HL-60 (cell line): ENCODE results near the gene SRSF3.

Source experiments
- DNase-seq, 2 experiments: peaks; one replicate each; pipeline ENCODE4 v3.0.0-alpha.2; 2010 to 2020; ENCODE audit warnings: low read depth in 1 of 2, low spot score in 1 of 2
- H3K27ac ChIP-seq: fragments of 250-450 bp; sonication (Bioruptor Pico); replicated peaks from 2 replicates; pipeline ENCODE4 v1.5.1; 2020; ENCODE audit warnings: mild to moderate bottlenecking, moderate library complexity
- H3K27me3 ChIP-seq: fragments of 250-450 bp; sonication (Bioruptor Pico); 2 replicates; pipeline ENCODE4 v1.5.1; 2021; ENCODE audit warnings: mild to moderate bottlenecking, moderate library complexity; ENCODE audit not compliant: insufficient read depth, poor library complexity, severe bottlenecking
- H3K4me3 ChIP-seq: replicated peaks from 2 replicates; pipeline ENCODE4 v1.5.1; 2011; ENCODE audit warnings: mild to moderate bottlenecking, control low read depth, low read length; ENCODE audit not compliant: insufficient read depth
- CTCF ChIP-seq: IDR thresholded peaks from one replicate; pipeline ENCODE4 v1.5.1; 2011; ENCODE audit warnings: low read length, control low read depth, inconsistent platforms; ENCODE audit not compliant: insufficient read depth
- GABPA ChIP-seq: IDR thresholded peaks from 2 replicates; pipeline ENCODE4 v1.6.1; 2012; ENCODE audit warnings: low read depth
- POLR2AphosphoS5 ChIP-seq: IDR thresholded peaks from 2 replicates; pipeline ENCODE4 v1.6.1; 2012; ENCODE audit warnings: low read depth
- REST ChIP-seq: IDR thresholded peaks from 2 replicates; pipeline ENCODE4 v1.6.1; 2012; ENCODE audit warnings: low read depth; ENCODE audit not compliant: insufficient replicate concordance
- SPI1 ChIP-seq: IDR thresholded peaks from 2 replicates; pipeline ENCODE4 v1.6.1; 2012; ENCODE audit warnings: low read depth, mild to moderate bottlenecking, borderline replicate concordance

The SRSF3 gene

GRCh38 chr6:36563237-36563927 is 30.8 kb upstream of the SRSF3 start:
- Histone ChIP-seq H3K27me3 (no peaks in the 10 kb centered on the region), H3K27ac (no peak overlapping the region), H3K4me3 (no peak overlapping the region)
- TF ChIP-seq CTCF (no peak), SPI1 (no peak), GABPA (no peak), REST (no peak), POLR2AphosphoS5 (no peak)
- no peak for DNase-seq

- TF ChIP-seq REST (no peak), CTCF (no peak), POLR2AphosphoS5 (no peak), GABPA (no peak), SPI1 (no peak)
- Histone ChIP-seq H3K27ac (no peak overlapping the region), H3K4me3 (no peak overlapping the region), H3K27me3 (no peaks in the 10 kb centered on the region)
- no peak for DNase-seq
Measured at GRCh38 chr6:36563928-36564284, 30.3 kb upstream of the SRSF3 start.

- Histone ChIP-seq H3K27me3 (no peaks in the 10 kb centered on the region), H3K27ac (no peak overlapping the region), H3K4me3 (no peak overlapping the region)
- peak in 1 of 2 experiments; percentile 33 for DNase-seq
- no peak for TF ChIP-seq POLR2AphosphoS5
Measured at GRCh38 chr6:36566418-36566905, 27.7 kb upstream of the SRSF3 start.

- no peak for DNase-seq
- H3K27ac ChIP-seq = no peak overlapping the region
- H3K4me3 ChIP-seq = no peak overlapping the region
Measured at GRCh38 chr6:36570264-36570663, 23.9 kb upstream of the SRSF3 start.

More at GRCh38 chr6:36570264-36570663, 23.9 kb upstream of the SRSF3 start:
- no peaks in the 10 kb centered on the region for H3K27me3 ChIP-seq
- no peak for TF ChIP-seq CTCF
